HEK293T (cell line): ENCODE results near the gene TMTC4.

ENCODE experiments used
- ARNT ChIP-seq: fragments of 450-650 bp; IDR thresholded peaks from 2 replicates; pipeline ENCODE4 v1.6.1; 2017; ENCODE audit warnings: mild to moderate bottlenecking
- BHLHE40 ChIP-seq: fragments of 450-650 bp; IDR thresholded peaks from 2 replicates; pipeline ENCODE4 v1.6.1; 2016; ENCODE audit warnings: mild to moderate bottlenecking, moderate library complexity, borderline replicate concordance
- ELF4 ChIP-seq: fragments of 450-650 bp; IDR thresholded peaks from 2 replicates; pipeline ENCODE4 v1.6.1; 2017; ENCODE audit warnings: antibody characterized with exemption
- FOXA1 ChIP-seq: fragments of 450-650 bp; IDR thresholded peaks from 2 replicates; pipeline ENCODE4 v1.6.1; 2016; ENCODE audit warnings: mild to moderate bottlenecking
- FOXK2 ChIP-seq: fragments of 450-650 bp; IDR thresholded peaks from 2 replicates; pipeline ENCODE4 v1.6.1; 2016; ENCODE audit warnings: mild to moderate bottlenecking
- FOXM1 ChIP-seq: fragments of 450-650 bp; IDR thresholded peaks from 2 replicates; pipeline ENCODE4 v1.6.1; 2017; ENCODE audit warnings: mild to moderate bottlenecking, borderline replicate concordance
- HDGF ChIP-seq: fragments of 450-650 bp; IDR thresholded peaks from 2 replicates; pipeline ENCODE4 v1.6.1; 2017; ENCODE audit warnings: antibody characterized with exemption, borderline replicate concordance
- L3MBTL2 ChIP-seq: fragments of 450-650 bp; conservative IDR thresholded peaks from 2 replicates; pipeline ENCODE4 v1.6.1; 2016; ENCODE audit warnings: mild to moderate bottlenecking
- LEF1 ChIP-seq: fragments of 450-650 bp; IDR thresholded peaks from 2 replicates; pipeline ENCODE4 v1.6.1; 2017; ENCODE audit warnings: mild to moderate bottlenecking, borderline replicate concordance
- NFRKB ChIP-seq: fragments of 450-650 bp; IDR thresholded peaks from 2 replicates; pipeline ENCODE4 v1.6.1; 2016; ENCODE audit warnings: mild to moderate bottlenecking, moderate library complexity
- SP1 ChIP-seq: fragments of 450-650 bp; IDR thresholded peaks from 2 replicates; pipeline ENCODE4 v1.6.1; 2017
- SUZ12 ChIP-seq: fragments of 450-650 bp; IDR thresholded peaks from 2 replicates; pipeline ENCODE4 v1.6.1; 2016; ENCODE audit warnings: mild to moderate bottlenecking
- ZNF384 ChIP-seq: fragments of 450-650 bp; IDR thresholded peaks from 2 replicates; pipeline ENCODE4 v1.6.1; 2016

GRCh38 chr13:100597253-100597652 lies 77.3 kb downstream of the TMTC4 start:
- TF ChIP-seq BHLHE40 (no peak), FOXK2 (no peak), FOXM1 (no peak), SP1 (no peak), ZNF384 (no peak), FOXA1 (no peak), NFRKB (no peak), HDGF (no peak), ELF4 (no peak), SUZ12 (no peak), L3MBTL2 (no peak), LEF1 (no peak), ARNT (no peak)
